Measurements from ENCODE around the gene NPAS3. TPM values are rescaled to one million over a fixed set of nuclear protein-coding genes. Genes with fewer than 3 reads are reported as not detected.

The NPAS3 gene
- total and polyA plus RNA-seq, 8 donors = 0.23 to 2.8 (median 1.4) TPM

DNA sequence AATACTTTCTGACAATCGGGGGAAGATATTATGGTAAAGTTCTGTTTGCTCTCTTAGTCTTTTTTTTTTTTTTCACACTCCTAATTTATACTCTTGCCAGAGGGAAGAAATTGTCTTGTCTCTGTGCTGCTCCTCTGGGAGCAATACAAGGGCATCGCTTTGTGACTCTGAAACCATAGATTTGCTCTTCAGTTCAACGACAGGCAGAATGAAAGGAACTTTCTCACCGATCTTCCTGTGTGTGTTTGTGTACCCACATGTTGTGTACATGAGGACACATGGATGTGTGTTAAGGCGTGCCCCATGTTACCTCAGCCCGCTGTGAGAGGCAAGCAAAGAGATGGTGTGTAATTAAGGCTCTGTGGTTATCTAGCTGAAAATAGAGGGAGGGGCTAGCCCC, 554.6 kb downstream of the NPAS3 start:
- 68 to 73% methylated on average over 6 of the region's 6 CpGs for WGBS, 2 donors
- no peak overlapping the region for H3K4me3 ChIP-seq

DNA sequence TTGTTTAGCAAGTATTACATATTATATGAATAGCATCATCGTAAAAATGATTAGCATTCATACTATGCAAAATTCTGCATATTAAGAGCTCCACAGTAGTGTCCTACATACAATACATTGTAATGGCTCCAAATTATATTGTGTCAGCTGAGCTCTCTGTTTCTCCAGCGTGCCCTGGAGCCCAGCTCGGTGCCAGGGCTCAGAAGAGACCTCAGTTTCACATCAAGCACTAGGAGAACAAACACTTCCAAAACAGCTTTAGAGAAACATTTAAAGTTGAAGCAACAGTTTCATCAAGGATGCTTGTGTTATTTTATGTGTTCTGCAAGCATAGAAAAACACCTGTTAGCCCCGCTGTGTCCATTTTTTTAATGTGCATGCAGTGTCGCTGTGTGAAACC, 555.3 kb downstream of the NPAS3 start:
- H3K27ac ChIP-seq = no peak overlapping the region
- H3K36me3 ChIP-seq = no peaks in the 10 kb centered on the region
- ATAC-seq (no peak), FAIRE-seq (no peak), DNase-seq (no peak)
- no peaks in the 10 kb centered on the region for H3K27me3 ChIP-seq
- intact Hi-C loops (cut with DNase I) = no loop called here
- H3K4me3 ChIP-seq = no peak overlapping the region
- no peaks in the 10 kb centered on the region for H3K4me1 ChIP-seq
- TF ChIP-seq, protein P1, sequence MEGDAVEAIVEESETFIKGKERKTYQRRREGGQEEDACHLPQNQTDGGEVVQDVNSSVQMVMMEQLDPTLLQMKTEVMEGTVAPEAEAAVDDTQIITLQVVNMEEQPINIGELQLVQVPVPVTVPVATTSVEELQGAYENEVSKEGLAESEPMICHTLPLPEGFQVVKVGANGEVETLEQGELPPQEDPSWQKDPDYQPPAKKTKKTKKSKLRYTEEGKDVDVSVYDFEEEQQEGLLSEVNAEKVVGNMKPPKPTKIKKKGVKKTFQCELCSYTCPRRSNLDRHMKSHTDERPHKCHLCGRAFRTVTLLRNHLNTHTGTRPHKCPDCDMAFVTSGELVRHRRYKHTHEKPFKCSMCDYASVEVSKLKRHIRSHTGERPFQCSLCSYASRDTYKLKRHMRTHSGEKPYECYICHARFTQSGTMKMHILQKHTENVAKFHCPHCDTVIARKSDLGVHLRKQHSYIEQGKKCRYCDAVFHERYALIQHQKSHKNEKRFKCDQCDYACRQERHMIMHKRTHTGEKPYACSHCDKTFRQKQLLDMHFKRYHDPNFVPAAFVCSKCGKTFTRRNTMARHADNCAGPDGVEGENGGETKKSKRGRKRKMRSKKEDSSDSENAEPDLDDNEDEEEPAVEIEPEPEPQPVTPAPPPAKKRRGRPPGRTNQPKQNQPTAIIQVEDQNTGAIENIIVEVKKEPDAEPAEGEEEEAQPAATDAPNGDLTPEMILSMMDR (IDR thresholded peaks at IDR 0.05) = no peak
- H3K9me3 ChIP-seq = no peaks in the 10 kb centered on the region
- 81 to 94% methylated on average over 5 of the region's 5 CpGs for WGBS, 2 donors

More for the DNA sequence above, 554.6 kb downstream of the NPAS3 start:
- no peaks in the 10 kb centered on the region for H3K4me1 ChIP-seq
- intact Hi-C loops (cut with DNase I) = no loop called here
- ATAC-seq (no peak), FAIRE-seq (no peak), DNase-seq (no peak)
- no peak overlapping the region for H3K27ac ChIP-seq
- no peaks in the 10 kb centered on the region for H3K9me3 ChIP-seq
- H3K27me3 ChIP-seq = no peaks in the 10 kb centered on the region
- no peaks in the 10 kb centered on the region for H3K36me3 ChIP-seq
- TF ChIP-seq, protein P1 (IDR thresholded peaks at IDR 0.05) = no peak

GRCh38 chr14:33499687-33500086, 561.0 kb downstream of the NPAS3 start:
- ATAC-seq (no peak), FAIRE-seq (no peak), DNase-seq (no peak)
- H3K27me3 ChIP-seq = no peaks in the 10 kb centered on the region
- 71 to 78% methylated on average over 7 of the region's 7 CpGs for WGBS, 2 donors
- intact Hi-C loops (cut with DNase I) = no loop called here
- H3K9me3 ChIP-seq = no peaks in the 10 kb centered on the region
- no peak overlapping the region for H3K4me3 ChIP-seq
- TF ChIP-seq, protein P1 (IDR thresholded peaks at IDR 0.05) = no peak
- H3K27ac ChIP-seq = no peak overlapping the region
- no peaks in the 10 kb centered on the region for H3K36me3 ChIP-seq
- no peaks in the 10 kb centered on the region for H3K4me1 ChIP-seq

DNA sequence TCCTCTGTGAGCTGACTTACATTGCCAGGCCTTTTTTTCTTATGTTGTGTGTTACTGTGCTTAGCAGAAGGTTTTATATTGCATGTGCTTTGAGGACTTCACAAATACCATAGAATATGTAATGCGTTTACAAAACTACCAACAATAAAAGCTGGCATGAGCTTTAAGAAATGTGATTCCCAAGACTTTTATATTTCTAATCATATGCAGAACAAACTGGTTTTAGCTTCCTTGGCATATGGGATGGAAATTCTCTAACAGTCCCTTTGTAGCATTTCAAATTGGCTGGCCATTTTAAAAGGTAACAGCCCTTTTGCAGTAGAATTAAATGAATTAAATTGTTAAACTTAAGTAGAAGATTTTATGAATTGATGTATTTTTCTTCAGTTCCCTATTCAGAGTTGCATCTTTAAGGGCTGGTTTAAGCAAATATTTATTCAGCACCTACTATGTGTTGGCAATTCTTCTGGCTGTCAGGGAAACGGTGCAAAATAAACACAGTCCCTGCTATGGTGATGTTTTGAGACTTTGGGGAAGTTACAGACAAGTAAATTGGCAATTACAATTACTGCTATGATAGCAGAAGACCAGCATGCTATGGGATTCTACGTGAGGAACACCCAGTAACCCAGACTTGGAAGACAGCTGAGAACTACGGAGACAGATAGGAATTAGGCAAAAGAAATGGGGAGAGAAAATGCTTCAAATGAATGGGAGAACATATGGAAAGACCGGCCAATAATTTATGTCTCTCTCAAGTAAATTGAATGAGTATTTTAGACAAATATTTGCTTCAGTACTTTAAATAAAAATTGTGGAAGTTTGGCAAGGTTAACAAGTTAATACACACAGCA, 565.8 kb downstream of the NPAS3 start:
- intact Hi-C loops (cut with DNase I) = no loop called here
- FAIRE-seq (no peak), ATAC-seq (no peak), DNase-seq (no peak)
- TF ChIP-seq, protein P1 (IDR thresholded peaks at IDR 0.05) = no peak
- Histone ChIP-seq H3K27me3 (no peaks in the 10 kb centered on the region), H3K9me3 (no peaks in the 10 kb centered on the region), H3K4me1 (no peaks in the 10 kb centered on the region), H3K4me3 (no peak overlapping the region), H3K27ac (no peak overlapping the region), H3K36me3 (no peaks in the 10 kb centered on the region)
- WGBS, 2 donors = 60 to 63% methylated on average over 5 of the region's 5 CpGs

DNA sequence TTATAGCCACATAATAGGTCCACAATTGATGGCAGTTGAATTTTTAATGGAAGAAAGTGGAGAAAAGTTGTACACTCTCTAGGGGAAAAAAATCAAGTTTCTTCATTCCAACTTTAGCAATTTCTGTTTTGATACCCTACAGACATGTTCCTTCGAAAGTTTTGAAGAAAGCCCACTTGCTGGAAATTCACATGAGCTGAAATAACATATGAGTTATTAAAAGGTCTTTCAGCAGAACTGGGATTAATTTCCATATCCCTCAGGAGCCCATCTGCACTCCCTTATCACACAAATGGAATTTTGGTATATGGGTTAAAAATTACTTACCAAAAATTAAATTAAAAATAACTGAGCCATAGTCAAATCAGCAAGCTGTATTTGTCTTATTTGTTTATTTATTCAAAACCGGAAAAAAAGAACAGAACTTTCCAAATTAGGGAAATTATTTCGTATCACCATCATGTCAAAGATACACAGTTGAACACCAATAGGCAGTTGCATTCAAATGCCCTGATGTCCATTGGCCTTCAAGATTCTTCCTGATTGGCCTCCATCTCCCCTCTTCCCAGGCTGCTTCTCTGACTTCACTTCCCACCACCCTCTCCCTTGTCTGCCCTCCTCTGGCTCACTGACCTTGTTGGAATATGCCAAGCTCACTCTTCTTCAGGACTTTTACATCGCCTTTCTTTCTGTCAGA, 566.7 kb downstream of the NPAS3 start:
- no peaks in the 10 kb centered on the region for H3K9me3 ChIP-seq
- H3K4me3 ChIP-seq = no peak overlapping the region
- intact Hi-C loops (cut with DNase I) = no loop called here
- no peak for FAIRE-seq
- H3K27ac ChIP-seq = no peak overlapping the region
- no peaks in the 10 kb centered on the region for H3K27me3 ChIP-seq
- DNase-seq = no peak
- 73 to 89% methylated on average over 4 of the region's 4 CpGs for WGBS, 2 donors
- ATAC-seq = no peak
- no peaks in the 10 kb centered on the region for H3K4me1 ChIP-seq
- TF ChIP-seq, protein P1 (IDR thresholded peaks at IDR 0.05) = no peak
- H3K36me3 ChIP-seq = no peaks in the 10 kb centered on the region

Measured in pancreas (tissue), 10 donors.